ENCODE measurements around the gene SYNDIG1. TPM values are rescaled to one million over a fixed set of nuclear protein-coding genes. Genes with fewer than 3 reads are reported as not detected.

SYNDIG1 gene
- total and polyA plus RNA-seq, 9 of the 15 experiments (the other 6 are each of a cell fraction or from before 2014, with no cell fraction given): not detected

GRCh38 chr20:24685736-24686135 is 216.3 kb downstream of the SYNDIG1 start:
- Histone ChIP-seq H3K4me3 (no peak overlapping the region), H3K9me1 (ENCODE audit: control insufficient read depth, insufficient read depth, low read length) (no peaks in the 10 kb centered on the region), H4K20me1 (replicated peaks; ENCODE audit: control insufficient read depth, insufficient read depth, low read length) (no peaks in the 10 kb centered on the region), H3K27ac (ENCODE audit: extremely low read depth, low read depth, low read length) (no peak overlapping the region), H3K4me2 (ENCODE audit: insufficient read depth, low read length) (no peak overlapping the region), H2AFZ (ENCODE audit: low read depth, low read length) (no peak overlapping the region), H3K9ac (ENCODE audit: insufficient read depth in 1 of 2, low read depth in 2 of 2, low read length in 2 of 2) (no peak overlapping the region), H3K79me2 (ENCODE audit: control insufficient read depth, insufficient read depth, low read length) (no peaks in the 10 kb centered on the region), H3K27me3 (ENCODE audit: control insufficient read depth in 2 of 2, insufficient read depth in 2 of 2, low read length in 2 of 2) (no peaks in the 10 kb centered on the region; a peak in 1 of 5 replicates), H3K9me3 (replicated peaks; ENCODE audit: control insufficient read depth, insufficient read depth, low read depth, low read length) (no peaks in the 10 kb centered on the region), H3K4me1 (replicated peaks in 1 of 2; ENCODE audit: control insufficient read depth in 2 of 2, insufficient read depth in 2 of 2, low read length in 2 of 2) (no peaks in the 10 kb centered on the region), H3K36me3 (ENCODE audit: control insufficient read depth, insufficient read depth, low read length) (no peaks in the 10 kb centered on the region)
- FAIRE-seq (no peak), ATAC-seq (no peak), DNase-seq (ENCODE audit: extremely low read depth in 1 of 4, low spot score in 3 of 4) (no peak)
- ChIA-PET CTCF (ENCODE audit: low intra/inter-chr PET ratio) (no interaction called here), POLR2A (interaction anchor here (1.1 kb wide), 1 partner anchor 9 kb away, joined by 3 read pairs; no protein-coding TSS in a partner anchor)
- intact Hi-C loops (cut with micrococcal nuclease) (no loop called here), in situ Hi-C loops (cut with MboI) (no loop called here)
- 0% methylated on average over 3 of the region's 5 CpGs for WGBS (ENCODE audit: insufficient coverage, low coverage, missing lambda C conversion rate)
- TF ChIP-seq SMARCE1 (IDR thresholded peaks at IDR 0.05) (no peak), FOXA3 (CRISPR knock-in tag; conservative IDR thresholded peaks at IDR 0.05 in 1 of 2, IDR thresholded peaks at IDR 0.05 in 1 of 2) (no peak), MTF1 (CRISPR knock-in tag; IDR thresholded peaks at IDR 0.05; ENCODE audit: borderline replicate concordance) (no peak), KDM1A (IDR thresholded peaks at IDR 0.05) (no peak), HEY1 (CRISPR knock-in tag; IDR thresholded peaks at IDR 0.05; ENCODE audit: borderline replicate concordance) (no peak), YBX1 (IDR thresholded peaks at IDR 0.05) (no peak), NUFIP1 (IDR thresholded peaks at IDR 0.05; ENCODE audit: partially characterized antibody) (no peak), ZFP30 (CRISPR knock-in tag; IDR thresholded peaks at IDR 0.05; ENCODE audit: borderline replicate concordance) (no peak), RCOR1 (IDR thresholded peaks at IDR 0.05; ENCODE audit: borderline replicate concordance in 1 of 2, low read depth in 2 of 2, low read length in 2 of 2) (no peak), TCF3 (CRISPR knock-in tag; IDR thresholded peaks at IDR 0.05) (no peak), NFRKB (IDR thresholded peaks at IDR 0.05; ENCODE audit: low read depth) (no peak), POLR2G (IDR thresholded peaks at IDR 0.05; ENCODE audit: low read depth, low read length) (no peak), MIER1 (IDR thresholded peaks at IDR 0.05; ENCODE audit: low read depth) (no peak), ZNF274 (IDR thresholded peaks at IDR 0.05; ENCODE audit: borderline replicate concordance, low read depth, low read length) (no peak), ADNP (tag; IDR thresholded peaks at IDR 0.05) (no peak), MTA1 (IDR thresholded peaks at IDR 0.05; ENCODE audit: borderline replicate concordance) (no peak), ZNF655 (CRISPR knock-in tag; IDR thresholded peaks at IDR 0.05) (no peak), CEBPB (tag; IDR thresholded peaks at IDR 0.05) (no peak), ATF4 (CRISPR knock-in tag; IDR thresholded peaks at IDR 0.05) (no peak), TARDBP (IDR thresholded peaks at IDR 0.05) (no peak)
- BruUV-seq (replicated peaks): no TSS peak
